Tibial nerve (tissue), 3 donors: ENCODE measurements around the gene APEH.

Source experiments
- CTCF ChIP-seq, 5 experiments: fragments of 200-600 bp in 3 of 5; fragments of 450-650 bp in 2 of 5; sonication (generic) in 3 of 5; IDR thresholded peaks; one replicate each; pipeline ENCODE4 v1.5.1; 2016 to 2019; ENCODE audit warnings: antibody characterized with exemption in 5 of 5, mild to moderate bottlenecking in 3 of 5, moderate library complexity in 2 of 5
- POLR2A ChIP-seq, 2 donors: fragments of 450-650 bp; IDR thresholded peaks; one replicate each; pipeline ENCODE4 v1.6.1; 2017; ENCODE audit warnings: antibody characterized with exemption in 2 of 2, mild to moderate bottlenecking in 2 of 2, moderate library complexity in 2 of 2

- no peak for TF ChIP-seq POLR2A (IDR thresholded peaks at IDR 0.05)
- no peak for TF ChIP-seq CTCF (IDR thresholded peaks at IDR 0.05)
Measured at GRCh38 chr3:49680493-49681231, 6.5 kb downstream of the APEH start.
